GM12878 (cell line): ENCODE data around the gene ATP8A1. TPM values are rescaled to one million over a fixed set of nuclear protein-coding genes. Genes with fewer than 3 reads are reported as not detected.
A peak's percentile ranks its signal among the peaks of the same experiment; 100 is the strongest.

Experiments used
- CBX5 ChIP-seq: sonication (generic); IDR thresholded peaks from 2 replicates; pipeline ENCODE4 v1.6.1; 2016; ENCODE audit warnings: low read depth, moderate library complexity, mild to moderate bottlenecking, inconsistent platforms
- CHD4 ChIP-seq: fragments of 200-600 bp; sonication (generic); IDR thresholded peaks from 2 replicates; pipeline ENCODE4 v1.6.1; 2016; ENCODE audit warnings: mild to moderate bottlenecking
- CREB1 ChIP-seq: IDR thresholded peaks from 2 replicates; pipeline ENCODE4 v1.6.1; 2012; ENCODE audit warnings: low read depth, mild to moderate bottlenecking, inconsistent platforms
- CUX1 ChIP-seq: IDR thresholded peaks from 2 replicates; pipeline ENCODE4 v1.6.1; 2012; ENCODE audit warnings: improper control_type of control experiment, low read depth, low read length; ENCODE audit not compliant: insufficient replicate concordance
- FOXK2 ChIP-seq: fragments of 450-650 bp; IDR thresholded peaks from 2 replicates; pipeline ENCODE4 v1.6.1; 2017; ENCODE audit warnings: mild to moderate bottlenecking, moderate library complexity
- FOXM1 ChIP-seq: IDR thresholded peaks from 2 replicates; pipeline ENCODE4 v1.6.1; 2012; ENCODE audit warnings: low read depth, mild to moderate bottlenecking, inconsistent platforms, low read length, moderate library complexity
- GATAD2B ChIP-seq: fragments of 450-650 bp; conservative IDR thresholded peaks from 2 replicates; pipeline ENCODE4 v1.6.1; 2017; ENCODE audit warnings: low read depth, mild to moderate bottlenecking, moderate library complexity
- IRF3 ChIP-seq: fragments of 450-650 bp; IDR thresholded peaks from 2 replicates; pipeline ENCODE4 v1.6.1; 2014; ENCODE audit warnings: mild to moderate bottlenecking
- NBN ChIP-seq: fragments of 450-650 bp; IDR thresholded peaks from 2 replicates; pipeline ENCODE4 v1.6.1; 2016
- NFXL1 ChIP-seq: fragments of 450-650 bp; IDR thresholded peaks from 2 replicates; pipeline ENCODE4 v1.6.1; 2017; ENCODE audit warnings: antibody characterized with exemption, mild to moderate bottlenecking, borderline replicate concordance
- NR2C1 ChIP-seq: fragments of 450-650 bp; IDR thresholded peaks from 2 replicates; pipeline ENCODE4 v1.6.1; 2017; ENCODE audit warnings: antibody characterized with exemption, mild to moderate bottlenecking, moderate library complexity
- NR2C2 ChIP-seq: IDR thresholded peaks from 2 replicates; pipeline ENCODE4 v1.6.1; 2011; ENCODE audit warnings: borderline replicate concordance, low read depth; ENCODE audit not compliant: control insufficient read depth, insufficient read length
- POU2F2 ChIP-seq: IDR thresholded peaks from 3 replicates; pipeline ENCODE4 v1.6.1; 2011; ENCODE audit warnings: low read depth, mild to moderate bottlenecking, low read length, borderline replicate concordance
- RB1 ChIP-seq: fragments of 450-650 bp; formaldehyde crosslinking; IDR thresholded peaks from 2 replicates; pipeline ENCODE4 v1.6.1; 2017; ENCODE audit warnings: mild to moderate bottlenecking, borderline replicate concordance
- RELA ChIP-seq: fragments of 450-650 bp; IDR thresholded peaks from 2 replicates; pipeline ENCODE4 v1.8.0; 2014; ENCODE audit warnings: borderline replicate concordance; ENCODE audit not compliant: partially characterized antibody
- SREBF1 ChIP-seq: IDR thresholded peaks from 2 replicates; pipeline ENCODE4 v1.6.1; 2012; ENCODE audit warnings: mild to moderate bottlenecking, low read length
- STAT1 ChIP-seq: fragments of 450-650 bp; conservative IDR thresholded peaks from 2 replicates; pipeline ENCODE4 v1.6.1; 2014; ENCODE audit warnings: antibody characterized with exemption, mild to moderate bottlenecking
- SUPT20H ChIP-seq: IDR thresholded peaks from 2 replicates; pipeline ENCODE4 v1.6.1; 2011; ENCODE audit warnings: low read depth, mild to moderate bottlenecking, low read length, moderate library complexity, borderline replicate concordance; ENCODE audit not compliant: control insufficient read depth
- SUZ12 ChIP-seq: fragments of 200-600 bp; sonication (generic); IDR thresholded peaks from one replicate; pipeline ENCODE4 v1.6.1; 2018; ENCODE audit warnings: antibody characterized with exemption, mild to moderate bottlenecking; ENCODE audit not compliant: unreplicated experiment
- TBL1XR1 ChIP-seq: IDR thresholded peaks from 2 replicates; pipeline ENCODE4 v1.6.1; 2012; ENCODE audit warnings: low read depth, low read length, improper control_type of control experiment
- WRNIP1 ChIP-seq: IDR thresholded peaks from 2 replicates; pipeline ENCODE4 v1.6.1; 2011; ENCODE audit warnings: low read depth, low read length, improper control_type of control experiment, borderline replicate concordance
- ZNF24 ChIP-seq: fragments of 450-650 bp; IDR thresholded peaks from 2 replicates; pipeline ENCODE4 v1.6.1; 2017; ENCODE audit warnings: antibody characterized with exemption, mild to moderate bottlenecking
- polyA plus RNA-seq, 11 experiments: library from polyadenylated mRNA; depleted of rRNA in 4 of 11; unstranded in 6 of 11; stranded (reverse) in 5 of 11; fragments of >200 nt; fragmentation: Nextera tagmentation in 4 of 11; fragmentation: Illumina TruSeq in 1 of 11; extraction: Ambion mirVana in 4 of 11; extraction: Trizol in 1 of 11; gene quantifications; 1 replicate in 1 of 11; 2 replicates in 10 of 11; pipeline versions ENCODE4 v1.2.1 to v1.2.3, GENCODE V29; 2011 to 2016; ENCODE audit warnings: inconsistent platforms in 2 of 11, missing spikeins in 2 of 11, low read depth in 1 of 11
- total RNA-seq, 4 experiments: library from RNA; depleted of rRNA in 3 of 4; stranded (reverse); fragments of >200 nt in 3 of 4; fragmentation: Illumina TruSeq in 1 of 4; extraction: Trizol in 1 of 4; gene quantifications; 2 replicates each; pipeline versions ENCODE4 v1.2.1 to v1.2.3, GENCODE V29; 2013 to 2021
- TF ChIP-seq, protein P1 (sequence below): fragments of 450-650 bp; IDR thresholded peaks from 2 replicates; pipeline ENCODE4 v1.6.1; 2016; ENCODE audit warnings: mild to moderate bottlenecking, moderate library complexity, borderline replicate concordance

ATP8A1 gene
- total and polyA plus RNA-seq, 10 of the 15 experiments (the other 5 are each of a cell fraction or from before 2014, with no cell fraction given) = 9.0 to 116 (median 37.3) TPM

GRCh38 chr4:42655269-42655637 is 1.7 kb downstream of the ATP8A1 start (continued):
- no peak for TF ChIP-seq FOXM1
- TF ChIP-seq STAT1 = no peak
- TF ChIP-seq TBL1XR1 = no peak
- TF ChIP-seq POU2F2 = no peak
- TF ChIP-seq SUPT20H = no peak
- TF ChIP-seq NR2C2 = no peak
- TF ChIP-seq ZNF24 = peak; percentile 68; the same call in 1 of the 2 replicates
- no peak for TF ChIP-seq RELA
- TF ChIP-seq CREB1 = no peak
- no peak for TF ChIP-seq SUZ12
- TF ChIP-seq CHD4 = no peak
- TF ChIP-seq SREBF1 = no peak
- TF ChIP-seq WRNIP1 = no peak
- TF ChIP-seq CBX5 = no peak
- no peak for TF ChIP-seq NFXL1
- TF ChIP-seq, protein P1, sequence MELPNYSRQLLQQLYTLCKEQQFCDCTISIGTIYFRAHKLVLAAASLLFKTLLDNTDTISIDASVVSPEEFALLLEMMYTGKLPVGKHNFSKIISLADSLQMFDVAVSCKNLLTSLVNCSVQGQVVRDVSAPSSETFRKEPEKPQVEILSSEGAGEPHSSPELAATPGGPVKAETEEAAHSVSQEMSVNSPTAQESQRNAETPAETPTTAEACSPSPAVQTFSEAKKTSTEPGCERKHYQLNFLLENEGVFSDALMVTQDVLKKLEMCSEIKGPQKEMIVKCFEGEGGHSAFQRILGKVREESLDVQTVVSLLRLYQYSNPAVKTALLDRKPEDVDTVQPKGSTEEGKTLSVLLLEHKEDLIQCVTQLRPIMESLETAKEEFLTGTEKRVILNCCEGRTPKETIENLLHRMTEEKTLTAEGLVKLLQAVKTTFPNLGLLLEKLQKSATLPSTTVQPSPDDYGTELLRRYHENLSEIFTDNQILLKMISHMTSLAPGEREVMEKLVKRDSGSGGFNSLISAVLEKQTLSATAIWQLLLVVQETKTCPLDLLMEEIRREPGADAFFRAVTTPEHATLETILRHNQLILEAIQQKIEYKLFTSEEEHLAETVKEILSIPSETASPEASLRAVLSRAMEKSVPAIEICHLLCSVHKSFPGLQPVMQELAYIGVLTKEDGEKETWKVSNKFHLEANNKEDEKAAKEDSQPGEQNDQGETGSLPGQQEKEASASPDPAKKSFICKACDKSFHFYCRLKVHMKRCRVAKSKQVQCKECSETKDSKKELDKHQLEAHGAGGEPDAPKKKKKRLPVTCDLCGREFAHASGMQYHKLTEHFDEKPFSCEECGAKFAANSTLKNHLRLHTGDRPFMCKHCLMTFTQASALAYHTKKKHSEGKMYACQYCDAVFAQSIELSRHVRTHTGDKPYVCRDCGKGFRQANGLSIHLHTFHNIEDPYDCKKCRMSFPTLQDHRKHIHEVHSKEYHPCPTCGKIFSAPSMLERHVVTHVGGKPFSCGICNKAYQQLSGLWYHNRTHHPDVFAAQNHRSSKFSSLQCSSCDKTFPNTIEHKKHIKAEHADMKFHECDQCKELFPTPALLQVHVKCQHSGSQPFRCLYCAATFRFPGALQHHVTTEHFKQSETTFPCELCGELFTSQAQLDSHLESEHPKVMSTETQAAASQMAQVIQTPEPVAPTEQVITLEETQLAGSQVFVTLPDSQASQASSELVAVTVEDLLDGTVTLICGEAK = 0 out of 2 replicates have a peak, but pooled peaks have one; percentile 12
- TF ChIP-seq IRF3 = no peak
- TF ChIP-seq FOXK2 = no peak
- TF ChIP-seq RB1 = no peak
- TF ChIP-seq CUX1 = no peak
- TF ChIP-seq GATAD2B = no peak
- no peak for TF ChIP-seq NR2C1
- TF ChIP-seq NBN = no peak
